GM18873 (cell line): ENCODE data around the gene SNTG2.

ENCODE experiments used
- ATAC-seq: cut with Tn5 transposase; IDR thresholded peaks from one replicate; pipeline ENCODE4 v1.9.1; 2021; ENCODE audit warnings: mild to moderate bottlenecking, moderate library complexity, moderate number of reproducible peaks; ENCODE audit not compliant: unreplicated experiment, low FRiP score

The SNTG2 gene

GRCh38 chr2:1041012-1041805 is 90.6 kb downstream of the SNTG2 start:
- ATAC-seq = no peak

GRCh38 chr2:1045109-1045508 is 94.5 kb downstream of the SNTG2 start:
- ATAC-seq = no peak

GRCh38 chr2:1046067-1046466 is 95.4 kb downstream of the SNTG2 start:
- no peak for ATAC-seq

- no peak for ATAC-seq
Measured at GRCh38 chr2:1047485-1047884, 96.8 kb downstream of the SNTG2 start.

- ATAC-seq = no peak
Measured at GRCh38 chr2:1049691-1050090, 99.0 kb downstream of the SNTG2 start.

GRCh38 chr2:1051075-1051474 is 100.4 kb downstream of the SNTG2 start:
- ATAC-seq = no peak

GRCh38 chr2:1052771-1053191 is 102.1 kb downstream of the SNTG2 start:
- no peak for ATAC-seq

GRCh38 chr2:1053786-1054185 is 103.1 kb downstream of the SNTG2 start:
- no peak for ATAC-seq

- no peak for ATAC-seq
Measured at GRCh38 chr2:1054399-1054798, 103.8 kb downstream of the SNTG2 start.

- ATAC-seq = no peak
Measured at GRCh38 chr2:1055014-1055595, 104.5 kb downstream of the SNTG2 start.

- no peak for ATAC-seq
Measured at GRCh38 chr2:1060372-1060771, 109.7 kb downstream of the SNTG2 start.

GRCh38 chr2:1060987-1061386 is 110.3 kb downstream of the SNTG2 start:
- ATAC-seq = no peak

GRCh38 chr2:1068241-1068640 is 117.6 kb downstream of the SNTG2 start:
- no peak for ATAC-seq

- ATAC-seq = no peak
Measured at GRCh38 chr2:1068822-1069221, 118.2 kb downstream of the SNTG2 start.

- ATAC-seq = no peak
Measured at GRCh38 chr2:1069847-1070246, 119.2 kb downstream of the SNTG2 start.

GRCh38 chr2:1070601-1071000 is 120.0 kb downstream of the SNTG2 start:
- no peak for ATAC-seq

GRCh38 chr2:1071650-1072049 is 121.0 kb downstream of the SNTG2 start:
- ATAC-seq = no peak

GRCh38 chr2:1072250-1072649 is 121.6 kb downstream of the SNTG2 start:
- no peak for ATAC-seq

GRCh38 chr2:1077911-1078310 is 127.3 kb downstream of the SNTG2 start:
- ATAC-seq = no peak

- ATAC-seq = no peak
Measured at GRCh38 chr2:1078326-1078725, 127.7 kb downstream of the SNTG2 start.

- ATAC-seq = no peak
Measured at GRCh38 chr2:1079873-1080799, 129.5 kb downstream of the SNTG2 start.
